ENCODE results near the gene LIN37. TPM values are rescaled to one million over a fixed set of nuclear protein-coding genes. Genes with fewer than 3 reads are reported as not detected.

LIN37 gene
- total RNA-seq, 2 experiments from 2014 or later, result 10.5 to 12.4 TPM

DNA sequence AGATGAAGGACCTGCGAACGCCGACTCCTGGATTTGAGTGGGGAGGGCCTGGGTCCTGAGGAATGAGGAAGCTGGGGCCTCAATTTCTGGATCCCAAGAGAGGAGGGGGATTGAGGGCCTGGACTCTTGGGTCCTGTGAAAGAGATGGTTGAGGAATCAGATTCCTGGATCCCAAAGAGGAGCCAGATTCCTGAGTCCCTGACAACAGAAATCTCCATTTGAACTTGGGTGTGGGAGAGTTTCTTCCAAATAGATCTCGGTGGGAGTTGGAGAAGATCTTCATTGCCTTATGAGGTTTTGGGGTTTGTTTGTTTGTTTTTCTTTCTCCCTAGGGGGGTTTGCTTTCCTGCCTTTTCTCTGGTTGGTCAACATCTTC lies 2.3 kb upstream of the LIN37 start:
- DNase-seq (no peak), ATAC-seq (no peak)
- ChIA-PET CTCF (interaction anchor here (1.3 to 1.9 kb wide), 5 partner anchors 10 to 197 kb away, joined by 3 to 6 read pairs (median 5); no protein-coding TSS in a partner anchor), POLR2A (interaction anchor here (0.8 to 1.9 kb wide), 4 partner anchors 27 to 40 kb away, joined by 3 to 8 read pairs (median 5); partner anchors contain the start of gene KMT2B)
- Mint-ChIP-seq H3K4me1 (ENCODE audit: low read depth) (peaks cover 68% of the 10 kb centered on the region), H3K9me3 (ENCODE audit: insufficient read depth) (no peaks in the 10 kb centered on the region), H3K27ac (peak overlapping the region; percentile 99), H3K27me3 (ENCODE audit: low read depth) (no peaks in the 10 kb centered on the region), H3K4me3 (peak overlapping the region; percentile 93), H3K36me3 (ENCODE audit: low read depth) (peaks cover 18% of the 10 kb centered on the region)

DNA sequence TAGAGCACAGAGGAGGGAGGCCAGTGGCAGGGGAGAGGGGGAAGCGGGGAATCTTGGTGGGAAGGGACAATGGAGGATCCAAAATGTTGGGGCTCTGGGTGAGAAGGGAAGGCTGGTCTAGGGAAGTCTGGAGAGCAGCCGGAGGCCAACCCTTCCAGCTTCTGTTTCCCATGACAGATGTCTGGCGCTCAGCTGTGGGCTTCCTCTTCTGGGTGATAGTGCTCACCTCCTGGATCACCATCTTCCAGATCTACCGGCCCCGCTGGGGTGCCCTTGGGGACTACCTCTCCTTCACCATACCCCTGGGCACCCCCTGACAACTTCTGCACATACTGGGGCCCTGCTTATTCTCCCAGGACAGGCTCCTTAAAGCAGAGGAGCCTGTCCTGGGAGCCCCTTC lies 1.8 kb upstream of the LIN37 start:
- peak overlapping the region; percentile 93 for H3K4me3 Mint-ChIP-seq
- ATAC-seq (no peak), DNase-seq (no peak)
- CTCF ChIA-PET, result no interaction called here
- H3K4me1 Mint-ChIP-seq (ENCODE audit: low read depth), result peaks cover 68% of the 10 kb centered on the region
- POLR2A ChIA-PET, result interaction anchor here (1.4 to 1.8 kb wide), 2 partner anchors 29 to 35 kb away, joined by 3 to 8 read pairs; partner anchors contain the start of gene KMT2B
- no peaks in the 10 kb centered on the region for H3K9me3 Mint-ChIP-seq (ENCODE audit: insufficient read depth)
- peak overlapping the region; percentile 99 for H3K27ac Mint-ChIP-seq
- peaks cover 18% of the 10 kb centered on the region for H3K36me3 Mint-ChIP-seq (ENCODE audit: low read depth)
- no peaks in the 10 kb centered on the region for H3K27me3 Mint-ChIP-seq (ENCODE audit: low read depth)

DNA sequence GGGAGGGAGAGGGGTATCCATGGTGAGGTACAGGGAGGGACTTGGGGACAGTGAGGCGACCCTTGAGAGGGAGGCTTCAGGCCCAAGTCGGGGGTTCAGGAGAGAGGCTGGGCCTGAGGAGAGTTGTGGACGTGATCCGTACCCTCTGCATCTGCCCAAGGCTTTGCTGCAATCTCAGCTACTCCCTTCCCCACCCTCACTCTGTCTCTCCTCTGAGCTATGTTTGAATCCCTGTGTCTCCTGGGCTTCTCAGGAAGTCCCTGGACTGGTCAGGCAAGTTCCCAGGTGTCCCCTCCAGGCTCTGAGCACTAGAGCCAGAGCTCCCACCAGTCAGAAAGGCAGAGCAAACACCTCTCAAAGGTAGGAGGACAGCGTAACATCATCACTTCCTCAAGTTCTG lies 1.8 kb downstream of the LIN37 start:
- no peaks in the 10 kb centered on the region for H3K9me3 Mint-ChIP-seq (ENCODE audit: insufficient read depth)
- H3K27me3 Mint-ChIP-seq (ENCODE audit: low read depth), result no peaks in the 10 kb centered on the region
- DNase-seq (no peak), ATAC-seq (no peak)
- peaks cover 47% of the 10 kb centered on the region for H3K4me1 Mint-ChIP-seq (ENCODE audit: low read depth)
- CTCF ChIA-PET, result no interaction called here
- no peak overlapping the region for H3K27ac Mint-ChIP-seq
- H3K36me3 Mint-ChIP-seq (ENCODE audit: low read depth), result peaks cover 11% of the 10 kb centered on the region
- H3K4me3 Mint-ChIP-seq, result peak overlapping the region; percentile 30
- POLR2A ChIA-PET, result interaction anchor here (0.7 kb wide), 1 partner anchor 102 kb away, joined by 3 read pairs; the partner anchor contains the start of gene COX6B1

DNA sequence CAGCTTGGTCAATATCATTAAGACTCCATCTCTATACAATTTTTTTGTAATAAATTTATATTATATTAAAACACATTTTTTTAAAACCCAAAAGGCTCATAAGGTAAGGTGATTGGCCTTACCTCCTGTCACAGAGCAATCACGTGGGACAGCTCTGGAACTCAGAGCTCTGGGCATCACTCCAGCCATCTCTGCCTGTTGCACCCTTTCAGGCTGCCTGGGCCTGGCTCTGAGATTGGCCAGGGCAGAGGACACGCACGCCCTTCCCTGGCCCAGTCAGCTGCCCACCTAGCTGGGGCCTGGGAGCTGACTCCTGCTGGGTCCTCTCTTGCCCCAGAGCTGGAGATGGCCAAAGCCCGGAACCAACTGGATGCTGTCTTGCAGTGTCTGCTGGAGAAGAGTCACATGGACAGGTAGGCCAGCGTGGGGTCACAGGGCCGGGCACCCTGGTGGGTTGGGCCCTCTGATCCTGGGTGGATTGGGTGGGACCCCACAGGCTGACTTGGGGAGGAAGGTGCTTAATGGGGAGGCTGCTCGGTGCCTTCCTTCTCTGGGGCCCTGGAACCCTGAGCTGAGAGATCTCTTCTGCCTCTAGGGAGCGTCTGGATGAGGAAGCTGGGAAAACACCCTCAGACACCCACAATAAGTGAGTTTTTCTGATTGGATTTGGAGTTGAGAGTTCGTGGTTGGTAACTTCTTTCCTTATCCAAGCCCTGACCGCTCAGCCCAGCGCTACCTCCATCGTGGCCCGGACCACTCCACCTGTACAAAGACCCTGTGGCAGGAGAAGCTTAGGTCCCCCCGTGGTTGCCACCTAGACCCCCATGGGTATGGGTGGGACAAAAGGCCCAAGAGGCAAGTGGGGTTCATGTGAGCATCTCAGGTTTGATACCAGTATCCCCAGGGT lies 3.7 kb downstream of the LIN37 start:
- POLR2A ChIA-PET, result interaction anchor here (0.6 kb wide), 1 partner anchor 11 kb away, joined by 4 read pairs; no protein-coding TSS in a partner anchor
- Mint-ChIP-seq H3K27ac (no peak overlapping the region), H3K36me3 (ENCODE audit: low read depth) (peaks cover 13% of the 10 kb centered on the region), H3K4me1 (ENCODE audit: low read depth) (peaks cover 42% of the 10 kb centered on the region), H3K27me3 (ENCODE audit: low read depth) (no peaks in the 10 kb centered on the region), H3K9me3 (ENCODE audit: insufficient read depth) (no peaks in the 10 kb centered on the region), H3K4me3 (no peak overlapping the region)
- no peak for ATAC-seq
- DNase-seq, result no peak
- CTCF ChIA-PET, result interaction anchor here (1.3 kb wide), 1 partner anchor 67 kb away, joined by 3 read pairs; no protein-coding TSS in a partner anchor

DNA sequence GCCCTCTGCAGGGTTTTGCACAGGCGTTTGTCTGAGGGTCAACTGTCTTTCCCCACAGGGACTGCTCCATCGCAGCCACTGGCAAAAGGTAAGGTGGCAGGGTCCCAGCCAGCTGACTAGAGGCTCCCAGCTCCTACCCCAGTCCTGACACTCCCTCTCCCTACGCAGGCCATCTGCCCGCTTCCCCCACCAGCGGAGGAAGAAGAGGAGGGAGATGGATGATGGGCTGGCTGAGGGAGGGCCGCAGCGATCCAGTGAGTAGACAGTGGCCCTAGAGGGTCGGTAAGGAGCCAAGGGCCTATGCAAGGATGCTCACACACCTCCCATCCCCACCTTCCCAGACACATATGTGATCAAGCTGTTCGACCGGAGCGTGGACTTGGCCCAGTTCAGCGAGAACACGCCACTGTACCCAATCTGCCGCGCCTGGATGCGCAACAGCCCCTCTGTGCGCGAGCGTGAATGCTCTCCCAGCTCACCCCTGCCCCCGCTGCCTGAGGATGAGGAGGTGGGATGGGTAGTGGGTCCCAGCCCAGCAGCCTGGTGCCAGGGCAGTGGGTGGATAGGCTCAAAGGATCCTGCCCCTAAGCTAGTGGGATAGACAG lies 4.5 kb downstream of the LIN37 start:
- no peak for ATAC-seq

DNA sequence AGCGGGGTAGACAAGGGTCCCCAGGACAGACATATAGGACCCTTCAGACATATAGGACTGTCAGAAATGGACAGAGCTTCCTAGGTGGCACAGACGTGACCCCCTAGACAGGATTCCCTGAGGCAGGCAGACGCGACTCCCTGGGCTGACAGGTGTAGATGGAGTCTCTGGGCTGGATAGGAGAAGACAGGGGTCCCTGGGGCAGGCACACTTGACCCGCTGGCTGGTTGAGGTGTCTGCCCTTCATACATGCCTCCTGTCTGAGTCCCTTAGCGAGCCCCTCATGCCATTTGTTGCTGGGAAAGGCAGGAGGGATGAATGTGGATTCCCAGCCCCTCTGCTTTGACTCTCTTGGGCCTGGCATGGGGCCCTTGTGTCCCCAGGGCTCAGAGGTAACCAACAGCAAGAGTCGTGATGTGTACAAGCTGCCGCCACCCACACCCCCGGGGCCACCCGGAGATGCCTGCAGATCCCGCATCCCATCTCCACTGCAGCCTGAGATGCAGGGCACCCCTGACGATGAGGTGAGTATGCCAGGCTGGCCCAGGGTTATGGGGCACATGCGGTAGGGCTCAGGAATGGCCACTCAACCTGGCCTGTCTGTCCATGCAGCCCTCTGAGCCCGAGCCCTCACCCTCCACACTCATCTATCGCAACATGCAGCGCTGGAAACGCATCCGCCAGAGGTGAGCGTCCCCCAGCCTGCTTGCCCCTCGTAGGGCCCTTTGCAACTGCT lies 5.4 kb downstream of the LIN37 start:
- no peaks in the 10 kb centered on the region for H3K27me3 Mint-ChIP-seq (ENCODE audit: low read depth)
- ChIA-PET CTCF (no interaction called here), POLR2A (no interaction called here)
- H3K9me3 Mint-ChIP-seq (ENCODE audit: insufficient read depth), result no peaks in the 10 kb centered on the region
- H3K4me1 Mint-ChIP-seq (ENCODE audit: low read depth), result peaks cover 36% of the 10 kb centered on the region
- H3K27ac Mint-ChIP-seq, result no peak overlapping the region
- peaks cover 15% of the 10 kb centered on the region for H3K36me3 Mint-ChIP-seq (ENCODE audit: low read depth)
- DNase-seq (no peak), ATAC-seq (no peak)
- no peak overlapping the region for H3K4me3 Mint-ChIP-seq

More for the DNA sequence above, 4.5 kb downstream of the LIN37 start:
- H3K27me3 Mint-ChIP-seq (ENCODE audit: low read depth), result no peaks in the 10 kb centered on the region
- DNase-seq, result no peak
- no peak overlapping the region for H3K4me3 Mint-ChIP-seq
- peaks cover 42% of the 10 kb centered on the region for H3K4me1 Mint-ChIP-seq (ENCODE audit: low read depth)
- ChIA-PET POLR2A (no interaction called here), CTCF (no interaction called here)
- peaks cover 15% of the 10 kb centered on the region for H3K36me3 Mint-ChIP-seq (ENCODE audit: low read depth)
- H3K9me3 Mint-ChIP-seq (ENCODE audit: insufficient read depth), result no peaks in the 10 kb centered on the region
- no peak overlapping the region for H3K27ac Mint-ChIP-seq

DNA sequence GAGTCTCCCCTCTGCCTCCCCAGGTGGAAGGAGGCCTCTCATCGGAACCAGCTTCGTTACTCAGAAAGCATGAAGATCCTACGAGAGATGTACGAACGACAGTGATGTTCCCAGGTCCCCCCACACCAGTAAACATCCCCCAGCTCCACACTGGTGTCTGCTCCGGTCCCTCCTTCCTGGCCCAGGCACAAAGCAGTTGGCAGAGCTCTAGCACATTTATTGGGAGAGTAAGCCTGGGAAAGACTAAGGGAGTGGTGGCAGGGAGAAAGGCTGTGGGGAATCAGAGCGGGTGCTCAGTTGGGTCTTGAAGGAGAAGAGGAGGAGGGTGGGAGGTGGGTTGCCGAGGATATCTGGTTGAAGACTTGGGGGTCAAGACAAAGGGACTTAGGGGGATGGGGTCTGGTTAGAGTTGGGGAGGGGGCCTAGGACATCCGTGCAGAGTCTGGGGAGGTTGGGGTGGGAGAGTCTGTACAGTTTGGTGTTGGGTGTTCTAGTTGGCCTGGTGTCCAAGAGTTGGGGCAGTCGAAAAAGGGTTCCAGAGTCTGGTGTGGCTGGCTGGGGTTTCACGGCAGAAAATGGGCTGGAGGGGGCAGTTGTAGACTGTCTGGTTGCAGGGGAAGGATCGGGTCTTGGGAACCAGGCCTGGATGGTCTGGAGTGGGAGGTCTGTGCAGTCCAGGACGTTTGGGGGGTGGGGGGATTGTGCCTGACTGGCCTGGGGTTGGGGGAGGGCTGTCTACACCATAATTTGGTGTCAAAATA lies 6.2 kb downstream of the LIN37 start:
- no peak overlapping the region for H3K27ac Mint-ChIP-seq
- H3K27me3 Mint-ChIP-seq (ENCODE audit: low read depth), result no peaks in the 10 kb centered on the region
- H3K36me3 Mint-ChIP-seq (ENCODE audit: low read depth), result peaks cover 20% of the 10 kb centered on the region
- DNase-seq (no peak), ATAC-seq (no peak)
- H3K4me3 Mint-ChIP-seq, result no peak overlapping the region
- H3K4me1 Mint-ChIP-seq (ENCODE audit: low read depth), result peaks cover 40% of the 10 kb centered on the region
- CTCF ChIA-PET, result no interaction called here
- POLR2A ChIA-PET, result no interaction called here
- H3K9me3 Mint-ChIP-seq (ENCODE audit: insufficient read depth), result no peaks in the 10 kb centered on the region

DNA sequence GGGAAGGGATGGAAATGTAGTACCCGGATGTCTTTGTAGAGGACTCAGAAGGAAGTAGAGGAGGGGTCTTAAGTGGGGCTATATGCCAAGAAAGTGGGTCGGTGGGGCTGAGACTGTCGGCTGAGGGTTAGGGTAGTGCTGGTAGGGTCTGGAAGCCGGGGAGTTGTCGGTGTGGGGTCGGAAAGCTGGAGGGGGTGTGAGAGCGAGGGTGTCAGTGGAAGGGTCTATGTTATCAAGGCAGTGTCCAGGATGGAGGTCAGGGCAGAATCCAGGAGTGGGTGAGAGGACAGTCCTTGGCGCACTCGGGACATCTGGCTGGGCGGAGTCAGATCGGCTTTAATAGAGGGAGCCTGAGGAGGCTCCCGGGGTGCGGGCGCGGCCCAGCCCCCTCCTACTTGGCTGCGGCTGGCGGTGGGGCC lies 6.8 kb downstream of the LIN37 start:
- H3K27me3 Mint-ChIP-seq (ENCODE audit: low read depth), result no peaks in the 10 kb centered on the region
- no peak overlapping the region for H3K4me3 Mint-ChIP-seq
- H3K27ac Mint-ChIP-seq, result no peak overlapping the region
- DNase-seq, result no peak
- peaks cover 37% of the 10 kb centered on the region for H3K4me1 Mint-ChIP-seq (ENCODE audit: low read depth)
- H3K9me3 Mint-ChIP-seq (ENCODE audit: insufficient read depth), result no peaks in the 10 kb centered on the region
- CTCF ChIA-PET, result interaction anchor here (1.0 kb wide), 1 partner anchor 10 kb away, joined by 3 read pairs; the partner anchor contains the start of genes PSENEN and U2AF1L4
- peaks cover 24% of the 10 kb centered on the region for H3K36me3 Mint-ChIP-seq (ENCODE audit: low read depth)
- no peak for ATAC-seq
- POLR2A ChIA-PET, result no interaction called here

DNA sequence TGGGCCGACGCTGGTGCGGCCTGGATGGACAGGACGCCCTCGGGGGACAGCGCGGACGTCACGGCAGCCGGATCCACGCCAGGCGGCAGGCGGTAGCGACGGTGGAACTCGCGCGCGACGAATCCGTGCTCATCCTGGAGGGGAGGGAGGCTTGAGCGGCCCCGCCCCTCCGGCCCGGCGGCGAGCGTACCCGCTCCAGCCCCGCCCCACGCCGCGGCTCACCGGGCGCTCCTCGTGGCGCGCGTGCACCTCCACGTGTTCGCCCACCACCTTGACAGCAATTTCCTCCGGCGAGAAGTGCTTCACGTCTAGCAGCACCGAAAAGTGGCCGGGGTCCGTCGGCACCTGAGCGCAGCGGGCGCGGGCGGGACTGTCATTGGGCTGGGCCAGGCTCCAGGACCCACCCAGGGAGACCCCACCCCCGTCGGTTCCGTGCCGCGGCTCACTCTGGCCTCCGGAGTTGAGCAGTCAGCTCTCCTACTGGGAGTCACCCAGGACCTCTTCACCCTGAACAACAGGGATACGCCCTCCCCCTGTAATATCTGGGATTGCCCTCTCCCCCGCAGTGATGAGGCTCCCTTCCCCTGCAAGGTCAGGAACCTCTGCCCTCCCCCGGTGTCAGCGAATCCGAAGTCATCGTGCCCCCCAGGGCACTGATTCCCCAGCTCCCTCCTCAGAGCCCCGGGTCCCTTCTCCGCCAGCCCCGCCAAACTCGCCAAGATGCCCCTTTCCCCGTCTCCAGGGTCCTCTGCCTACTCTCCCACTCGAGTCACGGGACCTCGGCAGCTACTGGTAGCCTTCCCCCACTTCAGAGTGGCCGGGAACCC lies 7.4 kb downstream of the LIN37 start:
- ChIA-PET POLR2A (no interaction called here), CTCF (interaction anchor here (1.0 kb wide), 1 partner anchor 10 kb away, joined by 3 read pairs; the partner anchor contains the start of genes PSENEN and U2AF1L4)
- H3K4me3 Mint-ChIP-seq, result peak overlapping the region; percentile 48
- H3K27ac Mint-ChIP-seq, result no peak overlapping the region
- H3K27me3 Mint-ChIP-seq (ENCODE audit: low read depth), result no peaks in the 10 kb centered on the region
- H3K9me3 Mint-ChIP-seq (ENCODE audit: insufficient read depth), result no peaks in the 10 kb centered on the region
- no peak for ATAC-seq
- H3K4me1 Mint-ChIP-seq (ENCODE audit: low read depth), result peaks cover 36% of the 10 kb centered on the region
- H3K36me3 Mint-ChIP-seq (ENCODE audit: low read depth), result peaks cover 27% of the 10 kb centered on the region
- peak; percentile 58 for DNase-seq

DNA sequence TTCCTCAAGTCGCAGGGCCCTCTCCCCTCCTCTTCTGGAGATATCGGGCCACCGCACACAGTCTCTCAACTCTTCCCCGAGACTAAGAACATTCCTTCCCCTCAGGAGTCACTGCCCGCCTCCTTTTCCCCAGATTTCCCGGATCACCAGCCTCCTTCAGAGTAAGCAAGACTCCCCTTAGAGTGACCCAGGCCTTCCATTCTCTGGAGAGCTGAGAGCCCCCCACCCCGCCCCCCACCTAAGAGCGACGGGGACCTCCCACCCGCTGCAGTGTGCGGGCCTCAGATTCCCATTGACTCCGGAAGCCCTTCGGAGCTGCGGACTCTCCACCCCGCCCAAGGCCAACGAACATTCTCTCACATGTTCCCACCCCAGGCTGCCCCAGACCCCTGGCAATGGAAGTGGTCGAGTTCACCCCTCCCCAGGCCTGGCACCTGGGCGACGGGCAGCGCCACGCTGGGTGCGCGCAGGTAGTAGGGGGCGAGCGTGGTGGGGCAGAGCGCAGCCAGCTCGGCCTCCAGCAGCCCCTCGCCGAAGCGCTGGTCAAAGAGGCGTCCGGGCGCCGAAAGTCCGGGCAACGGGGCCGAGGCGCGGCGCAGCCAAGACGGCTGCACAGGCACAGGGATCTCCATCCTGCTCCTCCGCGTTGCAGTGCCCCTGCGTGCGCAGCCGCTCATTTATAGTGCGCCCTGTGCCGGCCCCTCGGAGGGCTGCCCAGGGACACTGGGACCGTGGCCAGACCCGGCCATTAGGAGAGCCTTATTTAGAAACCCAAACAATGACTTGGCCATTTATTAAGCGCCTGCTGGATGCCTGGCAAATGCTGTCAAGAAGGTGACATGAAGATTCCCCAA lies 8.2 kb downstream of the LIN37 start, which contains the start of gene HSPB6:
TSS of gene HSPB6 (minus strand) at position 653 of the 854 bp plus-strand sequence. CDS start at position 632, 21 bp downstream.
- no peaks in the 10 kb centered on the region for H3K27me3 Mint-ChIP-seq (ENCODE audit: low read depth)
- DNase-seq, result no peak
- H3K9me3 Mint-ChIP-seq (ENCODE audit: insufficient read depth), result no peaks in the 10 kb centered on the region
- POLR2A ChIA-PET, result interaction anchor here (0.9 to 1.6 kb wide), 5 partner anchors 8 to 114 kb away, joined by 3 to 6 read pairs (median 3); partner anchors contain the start of genes LIN37, PSENEN and U2AF1L4
- CTCF ChIA-PET, result interaction anchor here (0.9 to 1.0 kb wide), 3 partner anchors 11 to 62 kb away, joined by 3 read pairs; partner anchors contain the start of genes PSENEN and U2AF1L4
- peak within 1 kb of the TSS; percentile 89 for H3K4me3 Mint-ChIP-seq
- no peak for ATAC-seq
- peaks cover 36% of the 10 kb centered on the region for H3K4me1 Mint-ChIP-seq (ENCODE audit: low read depth)
- peaks cover 31% of the 10 kb centered on the region for H3K36me3 Mint-ChIP-seq (ENCODE audit: low read depth)
- H3K27ac Mint-ChIP-seq, result peak within 1 kb of the TSS; percentile 96
